Endothelial cell of umbilical vein (primary cell): ENCODE results near the gene SYCP3.

ENCODE experiments used
- CTCF ChIP-seq, 2 donors: IDR thresholded peaks; 1 replicate in 1 of 2; 2 replicates in 1 of 2; pipeline ENCODE4 v1.5.1; 2011; ENCODE audit warnings: low read length in 2 of 2, mild to moderate bottlenecking in 2 of 2, moderate library complexity in 2 of 2, control low read depth in 1 of 2, inconsistent platforms in 1 of 2, low read depth in 1 of 2; ENCODE audit not compliant: insufficient read depth in 1 of 2; ENCODE audit errors: extremely low read depth in 1 of 2
- EZH2 ChIP-seq: IDR thresholded peaks from 2 replicates; pipeline ENCODE4 v1.6.1; 2012; ENCODE audit warnings: borderline replicate concordance, low read depth, mild to moderate bottlenecking, moderate library complexity, low read length, inconsistent platforms; ENCODE audit not compliant: severe bottlenecking
- FOS ChIP-seq: IDR thresholded peaks from 2 replicates; pipeline ENCODE4 v1.6.1; 2011; ENCODE audit warnings: mild to moderate bottlenecking, low read length, moderate library complexity, borderline replicate concordance; ENCODE audit not compliant: insufficient read depth
- JUN ChIP-seq: IDR thresholded peaks from 2 replicates; pipeline ENCODE4 v1.6.1; 2011; ENCODE audit warnings: borderline replicate concordance, low read depth; ENCODE audit not compliant: insufficient read length, insufficient read depth
- MAX ChIP-seq: IDR thresholded peaks from 2 replicates; pipeline ENCODE4 v1.6.1; 2011; ENCODE audit not compliant: insufficient read depth, insufficient read length
- MYC ChIP-seq: IDR thresholded peaks from one replicate; pipeline ENCODE4 v1.6.1; 2011; ENCODE audit warnings: mild to moderate bottlenecking, low read depth, low read length
- POLR2A ChIP-seq: IDR thresholded peaks from 2 replicates; pipeline ENCODE4 v1.6.1; 2012; ENCODE audit warnings: low read depth, mild to moderate bottlenecking, control low read depth, low read length
- POLR2AphosphoS5 ChIP-seq: IDR thresholded peaks from 2 replicates; pipeline ENCODE4 v1.6.1; 2012; ENCODE audit warnings: low read depth, mild to moderate bottlenecking, control low read depth, low read length, moderate library complexity; ENCODE audit not compliant: insufficient read depth

GRCh38 chr12:101698800-101699347 lies 40.4 kb downstream of the SYCP3 start:
- TF ChIP-seq MAX (no peak), CTCF (IDR thresholded peaks at IDR 0.05; ENCODE audit: extremely low read depth in 1 of 2, insufficient read depth in 1 of 2, low read depth in 1 of 2, low read length in 2 of 2) (no peak), POLR2AphosphoS5 (no peak), POLR2A (no peak), EZH2 (no peak), MYC (no peak), FOS (no peak), JUN (no peak)
